Spleen (tissue), 11 donors: ENCODE data around the gene SHISA4. TPM values are rescaled to one million over a fixed set of nuclear protein-coding genes. Genes with fewer than 3 reads are reported as not detected.

Experiments used
- DNase-seq: peaks from one replicate; pipeline ENCODE4 v3.0.0-alpha.2; 2020
- H3K27ac ChIP-seq, 8 donors: fragments of 200-600 bp; sonication (generic) in 7 of 8; 1 replicate in 4 of 8; 2 replicates in 4 of 8; pipeline versions ENCODE4 v1.5.0 to v1.8.0; 2016 to 2021; ENCODE audit warnings: inconsistent platforms in 4 of 8, mild to moderate bottlenecking in 4 of 8, moderate library complexity in 1 of 8
- H3K27me3 ChIP-seq, 7 donors: fragments of 200-600 bp; sonication (generic) in 6 of 7; replicated peaks in 1 of 7; 1 replicate in 4 of 7; 2 replicates in 3 of 7; pipeline versions ENCODE4 v1.5.0 to v1.8.0; 2016 to 2021; ENCODE audit warnings: inconsistent platforms in 3 of 7, mild to moderate bottlenecking in 1 of 7
- H3K36me3 ChIP-seq, 6 donors: fragments of 200-600 bp; sonication (generic) in 5 of 6; 1 replicate in 4 of 6; 2 replicates in 2 of 6; pipeline versions ENCODE4 v1.5.0 to v1.8.0; 2016 to 2021; ENCODE audit warnings: inconsistent platforms in 2 of 6
- H3K4me1 ChIP-seq, 6 donors: fragments of 200-600 bp; sonication (generic) in 5 of 6; 1 replicate in 3 of 6; 2 replicates in 3 of 6; pipeline versions ENCODE4 v1.5.0 to v1.8.0; 2016 to 2021; ENCODE audit warnings: inconsistent platforms in 3 of 6
- H3K4me3 ChIP-seq, 8 donors: fragments of 200-600 bp; sonication (generic) in 7 of 8; 1 replicate in 4 of 8; 2 replicates in 4 of 8; pipeline versions ENCODE4 v1.5.0 to v1.8.0; 2016 to 2021; ENCODE audit warnings: inconsistent platforms in 4 of 8, mild to moderate bottlenecking in 4 of 8, moderate library complexity in 2 of 8
- H3K9me3 ChIP-seq, 8 donors: fragments of 200-600 bp; sonication (generic) in 7 of 8; 1 replicate in 4 of 8; 2 replicates in 4 of 8; pipeline versions ENCODE4 v1.5.0 to v1.8.0; 2016 to 2021; ENCODE audit warnings: inconsistent platforms in 4 of 8
- POLR2A ChIP-seq, 3 donors: fragments of 450-650 bp; IDR thresholded peaks; one replicate each; pipeline ENCODE4 v1.5.1; 2017; ENCODE audit warnings: antibody characterized with exemption in 3 of 3, mild to moderate bottlenecking in 1 of 3
- POLR2AphosphoS5 ChIP-seq, 3 donors: sonication (generic); formaldehyde crosslinking; IDR thresholded peaks; one replicate each; pipeline ENCODE4 v1.5.1; 2017; ENCODE audit warnings: antibody characterized with exemption in 3 of 3
- WGBS, 5 donors: extraction: QIAGEN DNeasy Blood & Tissue Kit in 3 of 5; methylation state at CpG; one replicate each; pipeline versions ENCODE4 v1.1.5 to v1.1.7; 2013 to 2018; 5-methylcytosine and 5-hydroxymethylcytosine counted together
- intact Hi-C: fragments of 100-400 bp; cut with DNase I; formaldehyde crosslinking; loops from one replicate; pipeline ENCODE4 v1.15.0; 2023; ENCODE audit warnings: low total_unique reads
- polyA plus RNA-seq, 3 donors: library from polyadenylated mRNA; stranded (reverse); fragments of 200-250 nt; gene quantifications; one replicate each; pipeline ENCODE4 v1.2.1, GENCODE V29; 2013
- total RNA-seq, 7 donors: library from RNA; depleted of rRNA in 3 of 7; stranded (reverse); fragments of >200 nt in 3 of 7; fragmentation: NEBNext Ultra II Directional in 4 of 7; extraction: Animal tissue kit (Norgen Biotek cat#: 25700) in 4 of 7; gene quantifications; one replicate each; pipeline versions ENCODE4 v1.1.0 to v1.2.1, GENCODE V29; 2016 to 2021
- TF ChIP-seq, protein P1 (sequence below), 11 experiments: fragments of 200-600 bp in 7 of 11; fragments of 450-650 bp in 4 of 11; sonication (generic) in 4 of 11; IDR thresholded peaks in 8 of 11; conservative IDR thresholded peaks in 3 of 11; 1 replicate in 7 of 11; 2 replicates in 4 of 11; pipeline versions ENCODE4 v1.4.0 to v1.8.0; 2016 to 2021; ENCODE audit warnings: antibody characterized with exemption in 11 of 11, inconsistent platforms in 4 of 11, mild to moderate bottlenecking in 1 of 11
- donor health status: healthy with polysubstance abuse.
- donor health status: DM: no; HTN: no; CAD: no; lungs with moderate emphysema.
- donor health status: DM: no; HTN: no; CAD: no.
- donor health status: Bipolar disorder and iron deficiency.
- donor health status: healthy.
- donor health status: DM: no; HTN: no; CAD: no.
- donor health status: DM: yes; HTN: yes; CAD: no.

Gene SHISA4
- total and polyA plus RNA-seq, 10 donors: 3.2 to 13.3 (median 6.2) TPM

DNA sequence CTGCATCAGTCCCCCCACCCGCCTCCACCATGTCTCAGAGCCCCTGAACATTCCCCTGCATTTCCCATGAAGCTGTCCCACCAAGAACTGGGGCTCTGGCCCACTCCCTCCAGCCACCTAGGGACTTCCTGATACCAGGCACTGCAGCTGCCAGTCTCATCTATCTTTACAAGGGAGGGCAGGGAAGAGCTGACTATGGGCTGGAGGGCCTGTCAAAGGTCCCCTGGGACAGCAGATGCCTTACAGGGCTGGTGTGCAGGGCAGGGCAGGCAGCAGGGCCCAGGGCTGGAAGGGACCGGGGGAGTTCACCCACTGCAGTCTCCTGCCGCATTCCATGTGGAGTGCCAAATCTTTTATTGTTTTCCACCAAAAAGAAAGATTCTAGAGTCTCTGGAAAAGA is 17.6 kb downstream of the SHISA4 start:
- 81 to 97% (median 87%) methylated on average over 3 of the region's 3 CpGs for WGBS, 5 donors
- peak overlapping the region in 6 of 8 donors; percentile 3 to 72 (median 64) for H3K27ac ChIP-seq
- no peaks in the 10 kb centered on the region for H3K36me3 ChIP-seq
- TF ChIP-seq, protein P1, sequence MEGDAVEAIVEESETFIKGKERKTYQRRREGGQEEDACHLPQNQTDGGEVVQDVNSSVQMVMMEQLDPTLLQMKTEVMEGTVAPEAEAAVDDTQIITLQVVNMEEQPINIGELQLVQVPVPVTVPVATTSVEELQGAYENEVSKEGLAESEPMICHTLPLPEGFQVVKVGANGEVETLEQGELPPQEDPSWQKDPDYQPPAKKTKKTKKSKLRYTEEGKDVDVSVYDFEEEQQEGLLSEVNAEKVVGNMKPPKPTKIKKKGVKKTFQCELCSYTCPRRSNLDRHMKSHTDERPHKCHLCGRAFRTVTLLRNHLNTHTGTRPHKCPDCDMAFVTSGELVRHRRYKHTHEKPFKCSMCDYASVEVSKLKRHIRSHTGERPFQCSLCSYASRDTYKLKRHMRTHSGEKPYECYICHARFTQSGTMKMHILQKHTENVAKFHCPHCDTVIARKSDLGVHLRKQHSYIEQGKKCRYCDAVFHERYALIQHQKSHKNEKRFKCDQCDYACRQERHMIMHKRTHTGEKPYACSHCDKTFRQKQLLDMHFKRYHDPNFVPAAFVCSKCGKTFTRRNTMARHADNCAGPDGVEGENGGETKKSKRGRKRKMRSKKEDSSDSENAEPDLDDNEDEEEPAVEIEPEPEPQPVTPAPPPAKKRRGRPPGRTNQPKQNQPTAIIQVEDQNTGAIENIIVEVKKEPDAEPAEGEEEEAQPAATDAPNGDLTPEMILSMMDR (IDR thresholded peaks at IDR 0.05 in 8 of 11, conservative IDR thresholded peaks at IDR 0.05 in 3 of 11): no peak
- TF ChIP-seq POLR2AphosphoS5 (IDR thresholded peaks at IDR 0.05): no peak
- TF ChIP-seq POLR2A (IDR thresholded peaks at IDR 0.05): no peak
- H3K4me1 ChIP-seq: peaks cover 0 to 10% (median 2%) of the 10 kb centered on the region in 6 donors
- no peaks in the 10 kb centered on the region for H3K27me3 ChIP-seq
- DNase-seq: no peak
- intact Hi-C loops: loop anchor here (5.0 kb wide), 1 partner anchor 36 kb away; no protein-coding TSS in a partner anchor
- no peaks in the 10 kb centered on the region for H3K9me3 ChIP-seq
- H3K4me3 ChIP-seq: no peak overlapping the region

DNA sequence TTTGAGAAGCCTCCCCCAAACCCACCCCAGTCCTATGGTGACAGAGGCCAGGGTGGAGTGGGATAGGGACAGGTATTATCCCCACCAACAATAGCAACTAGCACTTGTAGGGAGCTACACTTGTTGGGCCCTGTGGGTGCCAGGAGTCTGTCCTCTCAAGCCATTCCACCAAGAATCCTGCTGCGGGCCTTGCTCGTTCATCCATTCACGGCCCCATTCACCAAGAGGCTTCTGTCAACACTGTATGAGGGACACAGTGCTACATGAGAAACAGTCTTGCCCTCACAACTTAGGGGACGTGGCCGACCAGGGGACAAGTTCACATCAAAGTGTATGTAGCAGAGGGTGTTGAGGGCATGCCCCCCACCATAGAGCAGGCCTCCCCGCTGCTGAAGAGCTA is 18.9 kb downstream of the SHISA4 start:
- H3K27ac ChIP-seq: peak overlapping the region in 2 of 8 donors; percentile 59 to 69
- 83 to 94% (median 89%) methylated on average over 6 of the region's 6 CpGs for WGBS, 5 donors
- H3K36me3 ChIP-seq: no peaks in the 10 kb centered on the region
- intact Hi-C loops: loop anchor here (5.0 kb wide), 1 partner anchor 35 kb away; no protein-coding TSS in a partner anchor
- peak; percentile 17 for DNase-seq
- peaks cover 0 to 10% (median 2%) of the 10 kb centered on the region in 6 donors for H3K4me1 ChIP-seq
- TF ChIP-seq, protein P1 (IDR thresholded peaks at IDR 0.05 in 8 of 11, conservative IDR thresholded peaks at IDR 0.05 in 3 of 11): no peak
- TF ChIP-seq POLR2A (IDR thresholded peaks at IDR 0.05) (no peak), POLR2AphosphoS5 (IDR thresholded peaks at IDR 0.05) (no peak)
- no peaks in the 10 kb centered on the region for H3K9me3 ChIP-seq
- H3K4me3 ChIP-seq: no peak overlapping the region
- no peaks in the 10 kb centered on the region for H3K27me3 ChIP-seq

DNA sequence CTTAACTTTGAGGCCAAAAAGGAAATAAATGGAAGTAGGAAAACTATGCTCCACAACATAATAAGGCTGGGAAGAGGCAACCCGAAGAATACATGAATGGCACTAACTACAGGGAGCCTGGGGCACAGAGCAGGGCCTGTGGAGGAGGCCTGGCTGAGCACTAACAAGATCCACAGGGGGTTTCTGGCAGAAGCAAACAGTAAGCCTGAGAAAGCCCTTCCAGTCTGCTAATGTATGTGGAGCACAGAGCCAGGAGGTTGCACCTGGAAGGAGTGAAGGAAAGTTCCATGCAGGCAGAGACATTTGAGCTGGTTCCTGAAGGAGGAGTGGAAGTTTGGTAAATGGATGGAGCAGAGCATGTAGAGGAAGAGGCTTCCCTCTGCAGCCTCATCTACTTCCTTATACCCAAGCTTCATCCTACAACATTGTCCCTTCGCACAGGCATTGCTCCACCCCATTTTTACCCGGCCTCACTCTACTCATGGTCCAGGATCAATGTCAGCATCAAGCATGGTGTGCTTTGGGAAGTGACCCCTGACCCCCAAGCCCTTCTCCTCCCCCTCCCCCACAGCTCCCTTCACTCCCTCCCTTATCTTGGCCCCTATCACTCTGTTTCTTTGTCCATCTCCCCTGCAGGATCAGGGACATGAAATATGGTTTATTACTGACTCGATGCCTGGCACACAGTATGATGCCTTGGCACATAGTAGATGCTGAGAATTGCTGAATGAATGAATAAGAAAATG is 23.3 kb downstream of the SHISA4 start:
- Histone ChIP-seq H3K27me3 (peaks cover 0 to 4% (median 0%) of the 10 kb centered on the region in 7 donors), H3K9me3 (no peaks in the 10 kb centered on the region), H3K4me1 (peaks cover 0 to 9% (median 0%) of the 10 kb centered on the region in 6 donors), H3K36me3 (no peaks in the 10 kb centered on the region), H3K27ac (no peak overlapping the region), H3K4me3 (no peak overlapping the region)
- intact Hi-C loops: no loop called here
- WGBS, 5 donors: 69 to 82% (median 81%) methylated on average over 4 of the region's 4 CpGs
- TF ChIP-seq POLR2A (IDR thresholded peaks at IDR 0.05) (no peak), POLR2AphosphoS5 (IDR thresholded peaks at IDR 0.05) (no peak)
- TF ChIP-seq, protein P1 (IDR thresholded peaks at IDR 0.05 in 8 of 11, conservative IDR thresholded peaks at IDR 0.05 in 3 of 11): no peak
- DNase-seq: no peak

- intact Hi-C loops: no loop called here
- H3K9me3 ChIP-seq: no peaks in the 10 kb centered on the region
- H3K27me3 ChIP-seq: peaks cover 0 to 4% (median 0%) of the 10 kb centered on the region in 7 donors
- TF ChIP-seq, protein P1 (IDR thresholded peaks at IDR 0.05 in 8 of 11, conservative IDR thresholded peaks at IDR 0.05 in 3 of 11): no peak
- TF ChIP-seq POLR2AphosphoS5 (IDR thresholded peaks at IDR 0.05): peak in 1 of 3 donors; percentile 22
- H3K36me3 ChIP-seq: no peaks in the 10 kb centered on the region
- no peak overlapping the region for H3K4me3 ChIP-seq
- H3K4me1 ChIP-seq: peaks cover 0 to 12% (median 1%) of the 10 kb centered on the region in 6 donors
- no peak for DNase-seq
- peak overlapping the region in 1 of 8 donors; percentile 22 for H3K27ac ChIP-seq
- WGBS, 5 donors: 63 to 85% (median 80%) methylated on average over 5 of the region's 5 CpGs
Measured at GRCh38 chr1:201912832-201913231, 24.1 kb downstream of the SHISA4 start.
